Measurements from ENCODE around the gene DIAPH1. TPM values are rescaled to one million over a fixed set of nuclear protein-coding genes. Genes with fewer than 3 reads are reported as not detected.

The DIAPH1 gene
- total RNA-seq, 1 experiment from 2014 or later: 142 TPM

GRCh38 chr5:141596867-141597266 is 21.9 kb downstream of the DIAPH1 start:
- Histone ChIP-seq H3K27me3 (ENCODE audit: insufficient read depth, low read length) (no peaks in the 10 kb centered on the region), H2AFZ (ENCODE audit: low read depth, low read length, poor library complexity, severe bottlenecking) (no peak overlapping the region), H3K4me1 (ENCODE audit: control insufficient read depth in 1 of 2, insufficient read depth in 2 of 2, low read length in 2 of 2) (0 out of 4 replicates have a peak, but pooled peaks cover 0 to 5% of the 10 kb centered on the region in 2 experiments), H3K9me2 (ENCODE audit: insufficient read depth) (no peaks in the 10 kb centered on the region), H3K4me3 (replicated peaks in 1 of 2; ENCODE audit: low read depth in 1 of 2, low read length in 2 of 2) (no peak overlapping the region), H3K4me2 (ENCODE audit: low read length) (no peak overlapping the region), H3K36me3 (ENCODE audit: control insufficient read depth in 1 of 2, insufficient read depth in 2 of 2, low read length in 2 of 2) (no peaks in the 10 kb centered on the region), H3K9ac (ENCODE audit: low read length) (no peak overlapping the region), H3K79me2 (ENCODE audit: insufficient read depth, low read length) (peaks cover 96% of the 10 kb centered on the region), H3K9me3 (ENCODE audit: control insufficient read depth in 1 of 2, insufficient read depth in 1 of 2, low read depth in 1 of 2, low read length in 2 of 2) (no peaks in the 10 kb centered on the region), H3K27ac (ENCODE audit: low read depth, low read length) (no peak overlapping the region), H4K20me1 (ENCODE audit: insufficient read depth) (peaks cover 21% of the 10 kb centered on the region; the same call in 1 of the 2 replicates)
- intact Hi-C loops (cut with micrococcal nuclease): no loop called here
- no TSS peak for BruUV-seq (replicated peaks)
- DNase-seq (ENCODE audit: low read depth, low spot score): no peak
- CTCF ChIA-PET: interaction anchor here (1.3 to 2.7 kb wide), 2 partner anchors 22 to 33 kb away, joined by 3 to 16 read pairs; partner anchors contain the start of gene DIAPH1
- TF ChIP-seq JUND (IDR thresholded peaks at IDR 0.05) (no peak), ATF3 (IDR thresholded peaks at IDR 0.05) (no peak), SRF (IDR thresholded peaks at IDR 0.05; ENCODE audit: low read depth) (no peak), ELF1 (IDR thresholded peaks at IDR 0.05; ENCODE audit: borderline replicate concordance, low read depth) (no peak), POLR2A (IDR thresholded peaks at IDR 0.05; ENCODE audit: borderline replicate concordance, extremely low read depth, insufficient read depth, insufficient read length) (no peak)
- POLR2A ChIA-PET: no interaction called here
- no peak for ATAC-seq
- RAD21 ChIA-PET (ENCODE audit: low non-redundant PET in 1 of 2, low total read pairs in 2 of 2, uncharacterized antibody in 2 of 2, unreplicated experiment in 2 of 2): no interaction called here

GRCh38 chr5:141590127-141590526 is 28.7 kb downstream of the DIAPH1 start:
- no peaks in the 10 kb centered on the region for H3K27me3 ChIP-seq (ENCODE audit: insufficient read depth, low read length)
- H3K4me1 ChIP-seq (ENCODE audit: control insufficient read depth in 1 of 2, insufficient read depth in 2 of 2, low read length in 2 of 2): no peaks in the 10 kb centered on the region
- peaks cover 88% of the 10 kb centered on the region for H3K79me2 ChIP-seq (ENCODE audit: insufficient read depth, low read length)
- H3K9me3 ChIP-seq (ENCODE audit: control insufficient read depth in 1 of 2, insufficient read depth in 1 of 2, low read depth in 1 of 2, low read length in 2 of 2): no peaks in the 10 kb centered on the region
- H3K4me3 ChIP-seq (replicated peaks in 1 of 2; ENCODE audit: low read depth in 1 of 2, low read length in 2 of 2): no peak overlapping the region
- H2AFZ ChIP-seq (ENCODE audit: low read depth, low read length, poor library complexity, severe bottlenecking): no peak overlapping the region
- no peak overlapping the region for H3K4me2 ChIP-seq (ENCODE audit: low read length)
- no peak for DNase-seq (ENCODE audit: low read depth, low spot score)
- POLR2A ChIA-PET: no interaction called here
- CTCF ChIA-PET: no interaction called here
- H3K36me3 ChIP-seq (ENCODE audit: control insufficient read depth in 1 of 2, insufficient read depth in 2 of 2, low read length in 2 of 2): peaks cover 11 to 23% of the 10 kb centered on the region in 2 experiments; a peak in 3 of 4 replicates
- ATAC-seq: no peak
- peaks cover 8% of the 10 kb centered on the region; the same call in 1 of the 2 replicates for H4K20me1 ChIP-seq (ENCODE audit: insufficient read depth)
- no peaks in the 10 kb centered on the region for H3K9me2 ChIP-seq (ENCODE audit: insufficient read depth)
- RAD21 ChIA-PET (ENCODE audit: low non-redundant PET in 1 of 2, low total read pairs in 2 of 2, uncharacterized antibody in 2 of 2, unreplicated experiment in 2 of 2): interaction anchor here in 1 of 2 experiments (0.6 kb wide), 1 partner anchor 391 kb away, joined by 5 read pairs; no protein-coding TSS in a partner anchor
- intact Hi-C loops (cut with micrococcal nuclease): no loop called here
- H3K9ac ChIP-seq (ENCODE audit: low read length): no peak overlapping the region
- no peak overlapping the region for H3K27ac ChIP-seq (ENCODE audit: low read depth, low read length)
- BruUV-seq (replicated peaks): no TSS peak
- TF ChIP-seq ZNF274 (IDR thresholded peaks at IDR 0.05; ENCODE audit: low read depth, low read length) (no peak), ZBTB33 (IDR thresholded peaks at IDR 0.05; ENCODE audit: extremely low read depth, insufficient replicate concordance, low read length) (no peak), SIN3A (IDR thresholded peaks at IDR 0.05; ENCODE audit: low read depth) (no peak), MAX (IDR thresholded peaks at IDR 0.05) (no peak), YY1 (IDR thresholded peaks at IDR 0.05; ENCODE audit: extremely low read depth, insufficient replicate concordance, low read depth, low read length) (no peak), TCF7L2 (IDR thresholded peaks at IDR 0.05; ENCODE audit: borderline replicate concordance, extremely low read depth, insufficient read depth, insufficient read length) (no peak), RAD21 (IDR thresholded peaks at IDR 0.05; ENCODE audit: low read depth) (no peak), EZH2phosphoT487 (IDR thresholded peaks at IDR 0.05; ENCODE audit: borderline replicate concordance) (no peak), CEBPB (IDR thresholded peaks at IDR 0.05; ENCODE audit: low read depth) (no peak), REST (IDR thresholded peaks at IDR 0.05; ENCODE audit: low read depth) (no peak), SP1 (IDR thresholded peaks at IDR 0.05; ENCODE audit: low read depth) (no peak)

Measured in HCT116 (cell line).